Stimulated activated CD8-positive, alpha-beta memory T cell treated with anti-CD3 and anti-CD28 coated beads, Interleukin-7, amount 100 ng/mL, for 1 hour (primary cell): ENCODE results near the gene ASPG.

Source experiments
- DNase-seq, 2 donors: peaks; one replicate each; pipeline ENCODE4 v3.0.0-alpha.2; 2020; ENCODE audit warnings: low read depth in 2 of 2

The ASPG gene

GRCh38 chr14:104105071-104105821 lies 19.7 kb downstream of the ASPG start:
- no peak for DNase-seq

- DNase-seq = no peak
Observed at GRCh38 chr14:104105822-104106470, 20.4 kb downstream of the ASPG start.

DNA sequence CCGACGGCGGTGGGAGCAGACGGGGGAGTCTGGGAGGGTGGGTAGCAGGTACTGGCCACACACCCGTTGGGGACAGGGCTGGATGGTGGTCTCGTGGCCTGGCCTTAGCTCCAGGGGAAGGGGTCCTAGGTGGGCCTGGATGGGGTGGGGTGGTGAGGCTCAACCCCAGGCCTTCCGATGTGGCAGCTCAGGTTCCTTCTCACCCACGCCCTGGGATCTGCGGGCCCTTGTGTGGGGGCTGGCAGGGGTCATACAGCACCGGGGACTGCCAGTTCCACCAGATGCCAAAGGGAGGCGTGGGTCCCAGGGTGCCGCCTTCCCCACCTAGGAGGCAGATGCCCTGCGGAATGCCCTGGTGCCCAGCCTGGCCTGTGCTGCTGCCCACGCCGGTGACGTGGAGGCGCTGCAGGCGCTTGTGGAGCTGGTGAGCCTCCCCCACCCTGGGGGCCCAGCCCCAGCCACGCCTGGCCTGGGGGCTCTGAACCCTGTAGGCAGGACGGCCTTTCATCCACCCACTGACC lies 21.0 kb downstream of the ASPG start:
- no peak for DNase-seq

DNA sequence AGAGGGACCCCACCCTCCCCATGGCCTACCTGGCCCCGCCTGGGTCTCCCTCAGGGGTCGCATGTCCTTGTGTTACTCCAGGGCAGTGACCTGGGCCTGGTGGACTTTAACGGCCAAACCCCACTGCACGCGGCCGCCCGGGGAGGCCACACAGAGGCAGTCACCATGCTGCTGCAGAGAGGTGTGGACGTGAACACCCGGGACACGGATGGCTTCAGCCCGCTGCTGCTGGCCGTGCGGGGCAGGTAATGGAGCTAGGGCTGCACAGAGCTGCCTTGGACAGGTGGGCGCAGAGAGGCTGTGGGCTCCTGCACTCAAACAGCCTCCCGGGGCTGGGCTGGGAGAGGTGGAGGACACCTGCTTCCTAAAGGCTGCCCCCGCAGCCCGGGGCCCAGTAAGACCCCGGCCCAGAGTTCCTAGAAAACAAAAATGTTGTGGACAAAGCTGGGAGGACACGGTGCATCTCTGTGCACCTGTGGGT lies 21.6 kb downstream of the ASPG start:
- no peak for DNase-seq

DNA sequence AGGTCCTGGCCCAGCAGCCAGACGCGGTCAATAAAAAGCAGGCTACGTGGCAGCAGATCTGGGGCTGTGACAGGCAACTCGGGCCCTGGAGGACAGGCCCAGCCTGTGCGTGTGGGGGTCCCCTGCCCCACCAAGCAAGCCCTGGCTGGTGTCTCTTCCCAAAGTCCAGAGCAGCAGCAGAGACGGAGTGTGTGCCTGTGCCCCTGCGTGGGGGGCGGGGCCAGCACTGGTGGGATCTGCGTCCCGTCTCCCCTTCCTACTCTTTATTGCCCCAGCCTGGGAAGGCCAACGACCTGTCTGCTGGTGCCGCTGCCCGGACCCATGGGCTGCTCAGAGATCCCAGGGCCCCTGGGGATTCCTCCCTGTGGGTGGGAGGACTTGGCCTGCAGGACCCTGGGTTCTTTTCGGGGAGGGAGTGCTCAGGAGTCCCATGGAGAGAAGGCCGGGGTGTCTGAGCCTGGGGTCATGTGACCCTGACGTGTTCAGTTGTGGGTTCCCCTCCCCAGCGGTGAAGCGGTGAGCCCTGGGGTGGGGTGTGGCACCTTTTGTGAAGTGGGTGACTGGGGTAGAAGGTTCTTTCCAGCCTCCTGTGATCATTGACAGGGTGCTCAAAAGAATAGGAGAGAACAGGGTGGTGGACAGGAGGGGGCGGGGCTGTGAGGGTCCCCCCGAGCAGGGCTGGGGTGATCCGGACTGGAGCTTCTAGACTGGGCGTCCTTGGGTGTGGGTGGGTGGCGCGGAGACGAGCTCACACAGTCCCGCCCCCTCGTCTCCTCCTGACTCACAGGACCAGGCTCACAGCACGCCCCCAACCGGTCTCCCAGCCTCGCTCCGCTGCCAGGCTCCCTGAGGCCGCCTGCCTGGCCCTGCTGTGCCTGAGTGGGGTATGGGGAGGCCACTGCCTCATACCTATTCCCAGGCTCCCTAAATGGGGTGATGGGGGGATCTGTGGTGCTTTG lies 22.4 kb downstream of the ASPG start:
- no peak for DNase-seq

- no peak for DNase-seq
Observed at GRCh38 chr14:104108570-104109541, 23.4 kb downstream of the ASPG start.

- DNase-seq = no peak
Observed at GRCh38 chr14:104109731-104110361, 24.3 kb downstream of the ASPG start.

DNA sequence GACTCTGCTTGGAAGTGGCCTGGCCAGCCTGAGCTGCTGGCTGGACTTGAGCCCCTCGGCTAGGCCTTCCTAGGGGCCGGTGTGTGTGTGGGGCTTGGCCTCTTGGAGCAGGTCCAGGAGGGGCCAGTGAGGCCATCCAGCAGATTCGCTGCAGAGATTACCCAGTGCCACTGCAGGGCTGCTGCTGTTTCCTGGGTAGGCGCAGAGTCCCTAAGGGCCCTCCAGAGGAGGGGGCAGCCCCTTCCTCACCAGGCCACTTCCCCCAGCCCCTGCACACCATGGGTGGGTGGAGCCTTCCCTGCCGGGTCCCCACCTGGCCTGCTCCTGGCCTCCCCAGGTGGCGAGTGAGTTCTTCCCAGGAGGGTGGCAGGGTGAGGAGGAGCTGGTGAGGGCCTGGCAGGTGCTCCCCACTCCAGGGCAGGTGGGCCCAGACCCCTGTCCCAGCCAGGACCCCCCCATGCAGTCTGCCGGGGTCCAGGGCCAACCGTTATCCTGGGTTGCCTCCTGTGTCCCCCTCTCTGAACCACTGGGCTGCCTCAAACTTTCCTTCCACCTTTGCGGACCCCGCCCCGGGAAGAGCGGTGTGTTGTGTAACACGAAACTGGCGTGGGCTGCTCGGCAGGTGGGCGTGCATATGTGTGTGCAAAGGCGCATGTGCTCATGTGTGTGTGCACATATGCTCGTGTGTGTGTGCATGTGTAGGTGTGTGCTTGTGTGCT lies 25.1 kb downstream of the ASPG start:
- no peak for DNase-seq

DNA sequence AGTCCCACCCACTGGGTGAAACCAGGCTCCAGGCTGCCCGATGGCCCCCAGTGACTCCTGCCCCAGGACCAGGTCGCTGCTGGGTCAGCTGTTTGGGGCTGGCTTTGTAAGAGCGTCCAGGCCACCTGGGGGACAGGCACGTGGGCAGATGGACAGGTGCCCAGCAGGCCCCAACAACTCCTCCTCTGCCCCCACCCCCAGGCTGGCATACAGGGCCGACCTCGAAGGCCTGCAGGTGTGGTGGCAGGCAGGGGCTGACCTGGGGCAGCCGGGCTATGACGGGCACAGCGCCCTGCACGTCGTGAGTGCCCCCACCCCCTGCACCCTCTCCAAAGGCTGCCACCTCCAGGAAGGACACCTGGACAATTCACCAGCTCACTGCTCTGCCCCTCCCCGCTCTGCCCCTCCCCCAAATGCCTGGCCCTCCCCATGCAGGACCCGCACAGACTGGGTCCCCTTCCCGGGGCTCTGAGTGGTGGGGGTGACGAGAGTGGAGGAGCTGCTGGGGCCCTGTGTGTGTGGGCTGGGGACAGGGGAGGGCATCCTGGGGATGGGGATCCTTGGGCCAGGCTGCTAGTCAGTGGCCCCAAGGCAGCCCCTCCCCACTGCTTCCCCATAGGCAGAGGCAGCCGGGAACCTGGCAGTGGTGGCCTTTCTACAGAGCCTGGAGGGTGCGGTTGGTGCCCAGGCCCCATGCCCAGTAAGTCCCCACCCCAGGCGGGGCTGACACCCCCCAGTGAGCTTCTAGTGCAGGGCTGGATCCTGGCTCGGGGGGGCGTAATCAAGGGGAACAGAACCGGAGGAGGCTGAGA lies 26.0 kb downstream of the ASPG start:
- no peak for DNase-seq

GRCh38 chr14:104112113-104112505 lies 26.6 kb downstream of the ASPG start:
- no peak for DNase-seq

GRCh38 chr14:104112609-104113571 lies 27.4 kb downstream of the ASPG start:
- no peak for DNase-seq

GRCh38 chr14:104113631-104114420 lies 28.3 kb downstream of the ASPG start:
- no peak for DNase-seq

GRCh38 chr14:104114421-104115130 lies 29.1 kb downstream of the ASPG start:
- DNase-seq = no peak

DNA sequence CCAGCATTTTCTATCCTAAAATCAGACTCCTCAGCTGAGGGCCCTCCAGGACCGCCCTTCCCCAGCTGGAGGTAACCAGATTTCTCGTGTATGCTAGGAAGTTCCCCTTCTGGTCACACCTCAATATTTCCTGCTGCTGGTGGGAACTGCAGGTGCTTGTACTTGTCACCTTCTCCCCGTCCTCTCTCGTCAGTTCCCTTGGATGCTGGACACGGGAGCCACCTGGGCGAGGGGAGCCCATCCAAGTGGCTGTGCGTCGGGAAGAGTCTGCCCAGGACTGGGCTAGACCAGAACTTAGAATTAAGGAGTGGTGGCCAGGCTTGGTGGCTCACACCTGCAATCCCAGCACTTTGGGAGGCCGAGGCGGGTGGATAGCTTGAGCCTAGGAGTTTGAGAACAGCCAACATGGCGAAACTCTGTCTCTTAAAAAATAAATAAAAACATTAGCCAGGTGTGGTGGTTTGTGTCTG lies 29.7 kb downstream of the ASPG start:
- DNase-seq = no peak

GRCh38 chr14:104115691-104116287 lies 30.3 kb downstream of the ASPG start:
- DNase-seq = no peak
